ES-I3 (cell line): ENCODE data around the gene FGD4.

ENCODE experiments used
- H3K36me3 ChIP-seq: 2 replicates; pipeline ENCODE4 v1.6.1; 2013; ENCODE audit warnings: mild to moderate bottlenecking, low read length, control low read depth, moderate library complexity; ENCODE audit not compliant: insufficient read depth
- H3K4me1 ChIP-seq: 2 replicates; pipeline ENCODE4 v1.6.1; 2013; ENCODE audit warnings: mild to moderate bottlenecking, control low read depth, low read length; ENCODE audit not compliant: insufficient read depth
- H3K9ac ChIP-seq: 2 replicates; pipeline ENCODE4 v1.6.1; 2013; ENCODE audit warnings: low read depth, mild to moderate bottlenecking, low read length, moderate library complexity
- H3K9me3 ChIP-seq: 2 replicates; pipeline ENCODE4 v1.6.1; 2013; ENCODE audit warnings: mild to moderate bottlenecking, low read length, moderate library complexity; ENCODE audit not compliant: control insufficient read depth, insufficient read depth

FGD4 gene

GRCh38 chr12:32399370-32400113 lies at the start of gene FGD4:
TSS of gene FGD4 (plus strand) at chr12:32399558.
- H3K9ac ChIP-seq: peak within 1 kb of the TSS; percentile 92
- no peaks in the 10 kb centered on the region for H3K9me3 ChIP-seq
- H3K36me3 ChIP-seq: no peaks in the 10 kb centered on the region
- peaks cover 12% of the 10 kb centered on the region; the same call in 1 of the 2 replicates for H3K4me1 ChIP-seq

GRCh38 chr12:32353540-32353939 lies 45.8 kb upstream of the FGD4 start:
- Histone ChIP-seq H3K9me3 (no peaks in the 10 kb centered on the region), H3K9ac (no peak overlapping the region), H3K4me1 (no peaks in the 10 kb centered on the region), H3K36me3 (no peaks in the 10 kb centered on the region)

GRCh38 chr12:32357601-32358249 lies 41.6 kb upstream of the FGD4 start:
- Histone ChIP-seq H3K4me1 (peaks cover 3% of the 10 kb centered on the region), H3K9me3 (no peaks in the 10 kb centered on the region), H3K36me3 (no peaks in the 10 kb centered on the region), H3K9ac (no peak overlapping the region)

- Histone ChIP-seq H3K9ac (no peak overlapping the region), H3K36me3 (no peaks in the 10 kb centered on the region), H3K9me3 (no peaks in the 10 kb centered on the region), H3K4me1 (peaks cover 10% of the 10 kb centered on the region)
These were observed 38.4 kb upstream of the FGD4 start for GRCh38 chr12:32360956-32361355.

- Histone ChIP-seq H3K36me3 (no peaks in the 10 kb centered on the region), H3K9ac (no peak overlapping the region), H3K4me1 (peaks cover 10% of the 10 kb centered on the region), H3K9me3 (no peaks in the 10 kb centered on the region)
These were observed 36.5 kb upstream of the FGD4 start for GRCh38 chr12:32362892-32363291.

GRCh38 chr12:32365473-32366064 lies 33.8 kb upstream of the FGD4 start:
- H3K4me1 ChIP-seq: peaks cover 10% of the 10 kb centered on the region
- no peak overlapping the region for H3K9ac ChIP-seq
- no peaks in the 10 kb centered on the region for H3K9me3 ChIP-seq
- no peaks in the 10 kb centered on the region; the same call in 1 of the 2 replicates for H3K36me3 ChIP-seq

GRCh38 chr12:32366714-32367113 lies 32.6 kb upstream of the FGD4 start:
- H3K9ac ChIP-seq: no peak overlapping the region
- H3K9me3 ChIP-seq: no peaks in the 10 kb centered on the region
- H3K4me1 ChIP-seq: peaks cover 10% of the 10 kb centered on the region
- H3K36me3 ChIP-seq: no peaks in the 10 kb centered on the region; the same call in 1 of the 2 replicates

- no peak overlapping the region for H3K9ac ChIP-seq
- H3K4me1 ChIP-seq: peaks cover 10% of the 10 kb centered on the region
- no peaks in the 10 kb centered on the region; the same call in 1 of the 2 replicates for H3K36me3 ChIP-seq
- H3K9me3 ChIP-seq: no peaks in the 10 kb centered on the region
These were observed 32.0 kb upstream of the FGD4 start for GRCh38 chr12:32367381-32367780.

- Histone ChIP-seq H3K36me3 (no peaks in the 10 kb centered on the region; the same call in 1 of the 2 replicates), H3K4me1 (peaks cover 3% of the 10 kb centered on the region; the same call in 1 of the 2 replicates)
These were observed 30.2 kb upstream of the FGD4 start for GRCh38 chr12:32369202-32369601.

GRCh38 chr12:32377344-32378055 lies 21.9 kb upstream of the FGD4 start:
- H3K36me3 ChIP-seq: no peaks in the 10 kb centered on the region
- no peaks in the 10 kb centered on the region for H3K9me3 ChIP-seq
- peaks cover 16% of the 10 kb centered on the region for H3K4me1 ChIP-seq
- no peak overlapping the region for H3K9ac ChIP-seq

More at GRCh38 chr12:32369202-32369601, 30.2 kb upstream of the FGD4 start:
- no peak overlapping the region for H3K9ac ChIP-seq
- H3K9me3 ChIP-seq: no peaks in the 10 kb centered on the region

- H3K4me1 ChIP-seq: peaks cover 16% of the 10 kb centered on the region
- no peak overlapping the region for H3K9ac ChIP-seq
- H3K36me3 ChIP-seq: no peaks in the 10 kb centered on the region
- H3K9me3 ChIP-seq: no peaks in the 10 kb centered on the region
These were observed 20.1 kb upstream of the FGD4 start for GRCh38 chr12:32379213-32379612.

- H3K36me3 ChIP-seq: no peaks in the 10 kb centered on the region
- peaks cover 16% of the 10 kb centered on the region for H3K4me1 ChIP-seq
- no peaks in the 10 kb centered on the region for H3K9me3 ChIP-seq
- H3K9ac ChIP-seq: no peak overlapping the region
These were observed 19.7 kb upstream of the FGD4 start for GRCh38 chr12:32379667-32380066.

GRCh38 chr12:32382226-32382625 lies 17.1 kb upstream of the FGD4 start:
- H3K36me3 ChIP-seq: no peaks in the 10 kb centered on the region
- H3K4me1 ChIP-seq: peaks cover 12% of the 10 kb centered on the region
- H3K9me3 ChIP-seq: no peaks in the 10 kb centered on the region
- no peak overlapping the region for H3K9ac ChIP-seq

- no peaks in the 10 kb centered on the region for H3K9me3 ChIP-seq
- no peak overlapping the region for H3K9ac ChIP-seq
- H3K4me1 ChIP-seq: no peaks in the 10 kb centered on the region
- H3K36me3 ChIP-seq: no peaks in the 10 kb centered on the region
These were observed 8.7 kb upstream of the FGD4 start for GRCh38 chr12:32390572-32391219.
